Activated CD4-positive, alpha-beta memory T cell treated with anti-CD3 and anti-CD28 coated beads, Interleukin-2, amount 10 ng/mL, durations not matched to agents 7 days and 5 days (primary cell): ENCODE results near the gene RPS29. TPM values are rescaled to one million over a fixed set of nuclear protein-coding genes. Genes with fewer than 3 reads are reported as not detected.

Experiments
- CTCF ChIA-PET: fragments of 350-600 bp; sonication (Branson Sonifier 250); formaldehyde crosslinking; loops from one replicate; lab custom pipeline; 2021; ENCODE audit warnings: antibody characterized with exemption, inconsistent platforms; lab: Charles Lee
- POLR2A ChIA-PET: fragments of 350-600 bp; sonication (Branson Sonifier 250); formaldehyde crosslinking; loops from one replicate; lab custom pipeline; 2021; ENCODE audit warnings: antibody characterized with exemption; lab: Charles Lee
- DNase-seq: peaks from one replicate; pipeline ENCODE4 v3.0.0-alpha.2; 2020
- H3K27ac Mint-ChIP-seq: one replicate; pipeline ENCODE4 v1.8.0; 2021; ENCODE audit warnings: mild to moderate bottlenecking, mixed read lengths
- H3K27me3 Mint-ChIP-seq: one replicate; pipeline ENCODE4 v1.8.0; 2021; ENCODE audit warnings: mixed read lengths
- H3K36me3 Mint-ChIP-seq: one replicate; pipeline ENCODE4 v1.8.0; 2021; ENCODE audit warnings: low read depth, mixed read lengths
- H3K4me1 Mint-ChIP-seq: one replicate; pipeline ENCODE4 v1.8.0; 2021; ENCODE audit warnings: mixed read lengths
- H3K4me3 Mint-ChIP-seq: one replicate; pipeline ENCODE4 v1.8.0; 2021; ENCODE audit warnings: mild to moderate bottlenecking, mixed read lengths
- H3K9me3 Mint-ChIP-seq: one replicate; pipeline ENCODE4 v1.8.0; 2021; ENCODE audit warnings: mixed read lengths
- total RNA-seq, 2 experiments: library from RNA; stranded (reverse); gene quantifications; one replicate each; pipeline ENCODE4 v1.2.3, GENCODE V29; 2021

RPS29 gene
- total RNA-seq = 1,000 to 10,000 TPM; 1,659 to 1,700 TPM

DNA sequence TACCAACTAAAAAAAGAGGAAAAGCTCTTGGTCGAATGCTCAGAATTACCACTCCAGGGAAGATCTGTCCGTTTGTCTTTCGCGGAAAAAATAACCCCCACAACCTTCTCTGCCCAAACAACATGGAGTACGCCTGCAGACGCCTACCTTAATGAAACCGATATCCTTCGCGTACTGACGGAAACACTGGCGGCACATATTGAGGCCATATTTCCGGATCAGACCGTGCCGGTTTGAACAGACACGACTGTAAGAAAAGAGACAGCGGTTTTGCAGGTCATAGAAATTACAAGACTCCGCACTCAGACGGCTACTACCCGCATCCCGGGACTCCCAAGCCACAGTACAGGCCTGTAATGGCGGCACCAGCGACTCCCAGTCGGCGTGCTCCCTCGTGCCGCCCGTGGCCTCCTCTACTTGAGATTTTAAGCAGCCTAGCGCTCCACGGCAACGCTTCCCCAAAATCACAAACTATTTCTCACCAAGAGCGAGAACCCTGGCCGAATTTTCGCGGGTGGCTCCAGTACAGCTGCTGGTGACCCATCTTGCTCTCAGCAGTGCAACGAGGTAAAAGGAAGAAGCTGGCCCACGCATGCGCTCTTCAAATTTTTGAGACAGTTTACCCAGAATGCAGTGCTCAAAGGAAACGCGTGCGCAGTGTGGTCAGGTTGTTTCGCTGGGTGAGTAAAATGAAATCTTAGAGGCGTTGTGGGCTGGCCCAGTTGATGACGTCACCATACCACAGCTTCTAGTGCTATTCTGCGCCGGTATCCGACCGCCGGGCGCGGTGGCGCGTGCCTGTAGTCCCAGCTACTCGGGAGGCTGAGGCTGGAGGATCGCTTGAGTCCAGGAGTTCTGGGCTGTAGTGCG is at the start of gene RPS29:
Gene RPS29 (minus strand): TSS at position 578 of the 870 bp plus-strand sequence. CDS start 34 bp downstream, at position 544.
- H3K36me3 Mint-ChIP-seq = peaks cover 55% of the 10 kb centered on the region

DNA sequence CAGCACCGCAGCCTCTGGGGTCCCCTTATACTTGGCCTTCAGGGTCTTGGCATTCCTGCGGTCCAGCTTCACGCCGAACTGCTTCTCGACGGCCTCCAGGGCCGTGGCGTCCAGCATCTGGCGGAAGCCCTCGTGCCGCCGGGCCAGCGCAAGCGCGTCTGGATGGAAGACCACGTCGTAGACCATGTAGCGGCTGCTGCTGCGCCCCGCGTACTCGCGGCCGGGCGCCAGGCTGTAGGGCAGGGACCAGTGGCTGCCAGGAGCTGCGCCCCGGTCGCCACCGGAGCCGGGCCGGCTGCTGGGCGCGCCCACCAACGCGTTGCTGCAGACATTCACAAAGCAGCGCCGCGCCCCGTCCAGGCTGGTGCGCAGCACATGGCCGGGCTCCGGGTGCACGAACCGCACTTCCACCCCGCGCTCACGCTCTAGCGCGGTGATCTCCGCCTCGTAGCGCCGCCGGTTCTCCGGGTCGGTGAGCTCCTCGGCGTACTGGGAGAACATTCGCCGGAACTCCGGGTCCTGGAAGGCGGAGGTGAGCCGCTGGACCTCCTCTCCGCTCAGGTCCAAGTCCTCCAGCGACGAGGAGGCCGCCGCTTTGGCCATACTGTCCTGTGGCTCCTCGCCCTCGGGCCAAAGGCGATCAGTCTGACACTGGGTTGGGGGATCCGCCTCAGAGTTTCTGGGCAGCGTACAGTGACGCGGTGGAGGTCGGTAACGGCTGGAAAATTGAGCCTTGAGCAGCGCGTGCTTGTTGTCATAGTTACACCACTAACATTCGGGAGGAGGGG is 48.6 kb upstream of the RPS29 start, which contains the start of gene DNAAF2:
Gene DNAAF2 (minus strand): TSS at position 698 of the 788 bp plus-strand sequence. CDS start 95 bp downstream, at position 603.
- Mint-ChIP-seq H3K27me3 (no peaks in the 10 kb centered on the region), H3K4me1 (peaks cover 41% of the 10 kb centered on the region), H3K27ac (peak within 1 kb of the TSS; percentile 93), H3K9me3 (no peaks in the 10 kb centered on the region), H3K4me3 (peak within 1 kb of the TSS; percentile 88), H3K36me3 (peaks cover 26% of the 10 kb centered on the region)
- DNase-seq = peak; percentile 69
- ChIA-PET CTCF (interaction anchor here (0.7 to 6.3 kb wide), 37 partner anchors 8 to 686 kb away, joined by 3 to 156 read pairs (median 5); partner anchors contain the start of genes KLHDC1, KLHDC2, LRR1 and MGAT2), POLR2A (interaction anchor here (0.6 to 8.6 kb wide), 35 partner anchors 7 to 889 kb away, joined by 3 to 293 read pairs (median 4); partner anchors contain the start of genes DMAC2L, KLHDC2, L2HGDH and LRR1)

More for the DNA sequence above, at the start of gene RPS29:
- H3K9me3 Mint-ChIP-seq = no peaks in the 10 kb centered on the region
- peak within 1 kb of the TSS; percentile 85 for H3K4me3 Mint-ChIP-seq
- CTCF ChIA-PET = interaction anchor here (0.7 to 4.4 kb wide), 20 partner anchors 8 to 413 kb away, joined by 3 to 39 read pairs (median 4); partner anchors contain the start of genes DNAAF2, KLHDC2, LRR1 and MGAT2
- POLR2A ChIA-PET = interaction anchor here (0.6 to 9.3 kb wide), 35 partner anchors 9 to 1082 kb away, joined by 3 to 243 read pairs (median 4); partner anchors contain the start of genes DMAC2L, DNAAF2, KLHDC2 and L2HGDH
- peak; percentile 99 for DNase-seq
- peaks cover 50% of the 10 kb centered on the region for H3K4me1 Mint-ChIP-seq
- peak within 1 kb of the TSS; percentile 99 for H3K27ac Mint-ChIP-seq
- no peaks in the 10 kb centered on the region for H3K27me3 Mint-ChIP-seq

DNA sequence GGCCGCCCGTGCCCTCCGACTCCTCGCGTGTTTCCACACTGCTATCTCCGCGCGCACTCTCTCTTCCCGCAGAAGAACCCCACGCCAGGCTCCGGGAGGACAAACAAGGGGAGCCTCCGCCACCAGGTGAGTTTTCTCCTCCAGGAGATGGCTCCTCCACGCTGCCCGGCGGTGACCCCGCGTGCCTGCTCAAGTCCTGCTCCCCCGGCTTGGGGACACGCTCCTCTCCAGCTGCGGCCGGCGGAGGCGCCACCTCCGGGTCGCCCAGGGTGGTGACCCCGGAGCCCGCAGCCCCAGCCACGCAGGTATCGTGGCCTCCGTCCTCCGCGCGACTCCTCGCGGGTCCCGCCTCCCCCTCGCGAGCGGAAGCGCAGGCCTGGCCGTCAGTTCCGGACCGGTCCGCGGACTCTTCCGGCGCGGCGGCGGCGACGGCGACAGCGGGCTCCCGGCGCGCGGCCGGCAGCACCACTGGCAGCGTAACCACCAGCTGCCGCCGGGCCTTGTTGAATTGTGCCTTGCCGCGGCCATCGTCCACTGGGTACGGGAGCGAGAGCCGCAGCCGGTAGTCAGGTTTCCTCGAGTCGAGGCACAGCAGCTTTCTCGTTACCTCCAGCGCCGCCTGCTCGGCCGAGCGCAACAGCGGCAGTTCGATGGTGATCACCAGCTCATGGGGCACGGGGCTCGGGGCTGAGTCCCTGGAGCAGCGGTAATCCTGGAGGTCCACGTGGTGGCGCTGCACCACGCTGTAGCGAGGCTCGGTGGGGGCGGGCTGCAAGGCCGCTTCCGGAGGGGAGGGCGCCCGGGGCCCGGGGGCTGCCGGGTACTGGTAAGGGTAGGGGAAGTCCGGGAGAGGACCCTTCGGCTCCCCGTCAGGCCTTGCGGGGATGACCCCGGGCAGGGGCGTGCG is 47.7 kb upstream of the RPS29 start:
- Mint-ChIP-seq H3K27me3 (no peaks in the 10 kb centered on the region), H3K27ac (peak overlapping the region; percentile 81), H3K4me1 (peaks cover 45% of the 10 kb centered on the region), H3K36me3 (peaks cover 22% of the 10 kb centered on the region), H3K9me3 (no peaks in the 10 kb centered on the region), H3K4me3 (peak overlapping the region; percentile 88)
- CTCF ChIA-PET = interaction anchor here (0.6 to 6.3 kb wide), 51 partner anchors 9 to 687 kb away, joined by 3 to 156 read pairs (median 4); partner anchors contain the start of genes KLHDC1, KLHDC2, LRR1 and MGAT2
- DNase-seq = peak; percentile 95
- POLR2A ChIA-PET = interaction anchor here (0.6 to 8.6 kb wide), 36 partner anchors 8 to 890 kb away, joined by 3 to 293 read pairs (median 4); partner anchors contain the start of genes DMAC2L, KLHDC2, L2HGDH and LRR1

DNA sequence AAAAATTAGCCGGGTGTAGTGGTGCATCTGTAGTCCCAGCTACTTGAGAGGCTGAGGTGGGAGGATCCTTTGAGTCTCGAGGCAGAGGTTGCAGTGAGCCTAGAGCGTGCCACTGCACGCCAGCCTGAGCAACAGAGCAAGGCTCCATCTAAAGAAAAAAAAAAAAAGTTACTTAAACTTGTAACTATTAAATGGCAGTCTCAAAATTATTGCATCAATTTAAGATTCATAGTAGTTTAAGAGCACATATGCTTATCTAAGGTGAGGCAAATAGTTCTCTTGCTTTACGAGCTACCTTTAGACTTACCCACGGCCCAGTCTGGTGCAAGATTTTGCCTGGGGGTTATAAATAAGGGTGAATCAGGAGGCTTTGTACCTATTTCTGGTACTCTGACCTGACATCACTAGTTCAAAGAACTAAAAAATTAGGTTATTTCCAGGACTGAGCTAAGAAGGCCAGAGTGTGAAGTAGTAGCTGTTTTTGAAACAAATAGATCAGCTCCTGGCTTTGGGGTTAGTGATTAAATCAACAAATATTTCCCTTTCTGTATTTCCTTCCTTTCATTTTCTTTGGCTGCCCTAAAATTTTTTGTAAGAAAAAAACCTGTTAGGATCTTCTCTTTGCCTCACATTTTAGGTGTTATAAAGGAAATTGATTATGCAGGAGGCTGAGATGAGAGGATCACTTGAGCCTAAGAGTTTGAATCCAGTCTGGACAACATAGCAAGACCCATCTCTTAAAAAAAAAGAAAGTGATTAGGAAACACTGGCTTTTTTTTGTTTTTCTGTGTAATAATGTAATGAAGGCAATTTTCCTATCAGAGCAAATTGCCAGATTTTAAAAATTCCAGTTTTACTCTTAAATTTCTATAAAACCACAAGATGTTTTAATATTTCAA is 38.0 kb upstream of the RPS29 start:
- Mint-ChIP-seq H3K27ac (peak overlapping the region; percentile 87), H3K9me3 (no peaks in the 10 kb centered on the region), H3K27me3 (no peaks in the 10 kb centered on the region), H3K36me3 (peaks cover 59% of the 10 kb centered on the region), H3K4me1 (peaks cover 43% of the 10 kb centered on the region), H3K4me3 (peak overlapping the region; percentile 94)
- ChIA-PET CTCF (interaction anchor here (1.0 to 7.4 kb wide), 2 partner anchors 9 to 37 kb away, joined by 3 to 156 read pairs; partner anchors contain the start of gene DNAAF2), POLR2A (interaction anchor here (0.7 to 6.6 kb wide), 10 partner anchors 8 to 490 kb away, joined by 3 to 293 read pairs (median 6); partner anchors contain the start of genes DNAAF2, KLHDC2, LRR1 and POLE2)
- peak; percentile 40 for DNase-seq

DNA sequence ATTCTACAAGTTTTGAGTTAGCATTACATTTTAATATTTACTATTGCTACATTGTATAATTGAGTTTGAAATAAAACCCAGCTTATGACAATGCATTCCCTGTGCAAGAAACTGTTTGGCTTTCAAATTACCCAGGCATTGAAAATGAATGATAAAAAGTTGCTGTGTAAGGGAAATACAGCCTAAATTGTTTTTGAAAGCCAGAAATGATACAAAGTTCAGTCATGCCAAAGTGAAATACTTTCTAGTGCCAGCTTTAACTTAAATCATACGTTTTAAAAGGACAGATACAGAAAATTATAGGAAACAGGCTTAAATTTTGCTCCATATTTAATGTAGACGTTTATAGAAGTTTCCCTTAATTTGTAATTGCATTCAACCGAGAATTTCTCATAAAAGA is 37.2 kb upstream of the RPS29 start:
- Mint-ChIP-seq H3K9me3 (no peaks in the 10 kb centered on the region), H3K27me3 (no peaks in the 10 kb centered on the region), H3K4me1 (peaks cover 47% of the 10 kb centered on the region), H3K4me3 (peak overlapping the region; percentile 94), H3K27ac (peak overlapping the region; percentile 87), H3K36me3 (peaks cover 67% of the 10 kb centered on the region)
- POLR2A ChIA-PET = interaction anchor here (1.0 to 6.6 kb wide), 9 partner anchors 9 to 491 kb away, joined by 3 to 293 read pairs (median 8); partner anchors contain the start of genes DNAAF2, KLHDC2, LRR1 and POLE2
- no peak for DNase-seq
- CTCF ChIA-PET = interaction anchor here (1.0 to 7.4 kb wide), 2 partner anchors 10 to 36 kb away, joined by 3 to 156 read pairs; partner anchors contain the start of gene DNAAF2

DNA sequence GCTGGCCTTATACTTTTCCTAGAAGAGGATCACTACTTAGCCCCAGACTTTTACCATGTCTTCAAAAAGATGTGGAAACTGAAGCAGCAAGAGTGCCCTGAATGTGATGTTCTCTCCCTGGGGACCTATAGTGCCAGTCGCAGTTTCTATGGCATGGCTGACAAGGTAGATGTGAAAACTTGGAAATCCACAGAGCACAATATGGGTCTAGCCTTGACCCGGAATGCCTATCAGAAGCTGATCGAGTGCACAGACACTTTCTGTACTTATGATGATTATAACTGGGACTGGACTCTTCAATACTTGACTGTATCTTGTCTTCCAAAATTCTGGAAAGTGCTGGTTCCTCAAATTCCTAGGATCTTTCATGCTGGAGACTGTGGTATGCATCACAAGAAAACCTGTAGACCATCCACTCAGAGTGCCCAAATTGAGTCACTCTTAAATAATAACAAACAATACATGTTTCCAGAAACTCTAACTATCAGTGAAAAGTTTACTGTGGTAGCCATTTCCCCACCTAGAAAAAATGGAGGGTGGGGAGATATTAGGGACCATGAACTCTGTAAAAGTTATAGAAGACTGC is 35.9 kb upstream of the RPS29 start:
- no peak for DNase-seq
- peaks cover 48% of the 10 kb centered on the region for H3K4me1 Mint-ChIP-seq
- ChIA-PET POLR2A (interaction anchor here (0.9 to 6.6 kb wide), 13 partner anchors 10 to 495 kb away, joined by 3 to 293 read pairs (median 32); partner anchors contain the start of genes DNAAF2, KLHDC1, KLHDC2 and LRR1), CTCF (interaction anchor here (0.5 to 7.4 kb wide), 7 partner anchors 11 to 240 kb away, joined by 3 to 156 read pairs (median 19); partner anchors contain the start of genes DNAAF2, LRR1, NEMF and RPS29)
- H3K36me3 Mint-ChIP-seq = peaks cover 73% of the 10 kb centered on the region
- peak overlapping the region; percentile 94 for H3K27ac Mint-ChIP-seq
- H3K27me3 Mint-ChIP-seq = no peaks in the 10 kb centered on the region
- H3K9me3 Mint-ChIP-seq = no peaks in the 10 kb centered on the region
- H3K4me3 Mint-ChIP-seq = peak overlapping the region; percentile 94

DNA sequence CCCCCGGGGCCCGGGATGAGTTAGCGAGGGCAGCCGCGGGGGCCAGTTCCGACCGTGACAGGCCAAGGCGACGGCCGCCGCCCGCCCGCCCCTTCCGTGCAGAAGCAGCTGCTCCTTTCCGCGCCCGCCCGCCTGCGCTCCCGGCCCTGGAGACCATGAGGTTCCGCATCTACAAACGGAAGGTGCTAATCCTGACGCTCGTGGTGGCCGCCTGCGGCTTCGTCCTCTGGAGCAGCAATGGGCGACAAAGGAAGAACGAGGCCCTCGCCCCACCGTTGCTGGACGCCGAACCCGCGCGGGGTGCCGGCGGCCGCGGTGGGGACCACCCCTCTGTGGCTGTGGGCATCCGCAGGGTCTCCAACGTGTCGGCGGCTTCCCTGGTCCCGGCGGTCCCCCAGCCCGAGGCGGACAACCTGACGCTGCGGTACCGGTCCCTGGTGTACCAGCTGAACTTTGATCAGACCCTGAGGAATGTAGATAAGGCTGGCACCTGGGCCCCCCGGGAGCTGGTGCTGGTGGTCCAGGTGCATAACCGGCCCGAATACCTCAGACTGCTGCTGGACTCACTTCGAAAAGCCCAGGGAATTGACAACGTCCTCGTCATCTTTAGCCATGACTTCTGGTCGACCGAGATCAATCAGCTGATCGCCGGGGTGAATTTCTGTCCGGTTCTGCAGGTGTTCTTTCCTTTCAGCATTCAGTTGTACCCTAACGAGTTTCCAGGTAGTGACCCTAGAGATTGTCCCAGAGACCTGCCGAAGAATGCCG is 35.1 kb upstream of the RPS29 start:
- no peaks in the 10 kb centered on the region for H3K9me3 Mint-ChIP-seq
- H3K27ac Mint-ChIP-seq = peak overlapping the region; percentile 94
- H3K36me3 Mint-ChIP-seq = peaks cover 74% of the 10 kb centered on the region
- peak; percentile 71 for DNase-seq
- H3K27me3 Mint-ChIP-seq = no peaks in the 10 kb centered on the region
- H3K4me3 Mint-ChIP-seq = peak overlapping the region; percentile 94
- POLR2A ChIA-PET = interaction anchor here (0.6 to 6.6 kb wide), 32 partner anchors 11 to 1210 kb away, joined by 3 to 293 read pairs (median 6); partner anchors contain the start of genes ARF6, DNAAF2, KLHDC1 and KLHDC2
- H3K4me1 Mint-ChIP-seq = peaks cover 49% of the 10 kb centered on the region
- CTCF ChIA-PET = interaction anchor here (0.5 to 7.4 kb wide), 17 partner anchors 11 to 700 kb away, joined by 3 to 156 read pairs (median 5); partner anchors contain the start of genes DNAAF2, KLHDC2, LRR1 and NEMF

DNA sequence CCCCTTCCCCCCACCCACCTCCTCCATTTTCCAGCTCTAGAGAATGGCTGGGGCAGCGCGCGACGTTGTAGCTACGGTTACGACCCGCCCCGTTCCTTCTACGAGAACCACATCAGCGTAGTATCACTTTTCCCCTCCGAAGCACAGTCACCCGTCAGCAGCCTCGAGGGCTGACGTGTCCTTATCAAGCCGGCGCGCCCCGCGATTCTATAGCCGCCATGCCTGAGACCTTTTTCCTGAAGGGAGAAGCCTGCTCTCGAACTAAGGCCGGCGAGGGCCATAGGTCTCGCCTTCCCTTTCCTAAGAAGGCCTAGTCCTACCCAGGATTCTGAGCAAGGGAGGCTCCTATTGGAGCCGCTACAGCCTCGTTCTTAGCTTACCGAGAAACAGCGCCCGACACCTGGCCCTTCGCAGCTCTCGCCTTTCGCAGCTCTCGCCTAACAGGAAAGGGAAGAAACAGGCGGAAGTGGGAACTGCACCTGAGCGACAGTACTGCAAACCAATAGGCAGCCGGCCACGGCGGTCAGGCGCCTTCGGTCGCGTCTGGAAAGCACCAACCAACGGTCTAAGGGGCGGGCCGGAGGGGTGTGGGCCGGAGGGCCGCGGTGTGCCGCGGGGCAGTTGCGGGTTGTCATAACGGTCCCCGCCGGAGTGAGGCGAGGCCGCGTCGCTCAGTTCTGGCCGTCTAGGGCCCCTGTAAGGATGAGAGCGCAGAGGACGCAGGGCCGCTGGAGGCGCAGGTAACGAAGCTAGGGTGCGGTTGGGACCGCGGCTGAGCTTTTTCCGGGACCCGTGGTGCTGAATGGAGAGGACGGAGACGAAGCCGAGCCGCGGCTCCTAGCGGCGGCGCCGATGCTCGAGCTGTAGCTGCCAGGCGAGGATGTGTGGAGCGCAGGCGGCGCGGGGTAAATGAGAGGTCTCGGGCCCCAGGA is 34.3 kb upstream of the RPS29 start, which contains the start of the genes MGAT2 and RPL36AL:
Gene MGAT2 (plus strand): TSS at position 618 of the 932 bp plus-strand sequence. CDS start 470 bp downstream, outside the sequence.
Gene RPL36AL (minus strand): TSS at position 445 of the 932 bp plus-strand sequence. CDS start 1,522 bp downstream, outside the sequence.
- peaks cover 74% of the 10 kb centered on the region for H3K36me3 Mint-ChIP-seq
- no peaks in the 10 kb centered on the region for H3K9me3 Mint-ChIP-seq
- H3K27ac Mint-ChIP-seq = peak within 1 kb of the TSS; percentile 94
- peaks cover 50% of the 10 kb centered on the region for H3K4me1 Mint-ChIP-seq
- DNase-seq = peak; percentile 96
- POLR2A ChIA-PET = interaction anchor here (0.7 to 6.6 kb wide), 39 partner anchors 10 to 1211 kb away, joined by 3 to 293 read pairs (median 5); partner anchors contain the start of genes ARF6, DNAAF2, KLHDC1 and KLHDC2
- CTCF ChIA-PET = interaction anchor here (0.6 to 7.4 kb wide), 23 partner anchors 9 to 701 kb away, joined by 3 to 156 read pairs (median 4); partner anchors contain the start of genes DNAAF2, KLHDC2, LRR1 and NEMF
- H3K4me3 Mint-ChIP-seq = peak within 1 kb of the TSS; percentile 94
- H3K27me3 Mint-ChIP-seq = no peaks in the 10 kb centered on the region
